Measurements from ENCODE around the gene PTPRCAP.

Gene PTPRCAP

DNA sequence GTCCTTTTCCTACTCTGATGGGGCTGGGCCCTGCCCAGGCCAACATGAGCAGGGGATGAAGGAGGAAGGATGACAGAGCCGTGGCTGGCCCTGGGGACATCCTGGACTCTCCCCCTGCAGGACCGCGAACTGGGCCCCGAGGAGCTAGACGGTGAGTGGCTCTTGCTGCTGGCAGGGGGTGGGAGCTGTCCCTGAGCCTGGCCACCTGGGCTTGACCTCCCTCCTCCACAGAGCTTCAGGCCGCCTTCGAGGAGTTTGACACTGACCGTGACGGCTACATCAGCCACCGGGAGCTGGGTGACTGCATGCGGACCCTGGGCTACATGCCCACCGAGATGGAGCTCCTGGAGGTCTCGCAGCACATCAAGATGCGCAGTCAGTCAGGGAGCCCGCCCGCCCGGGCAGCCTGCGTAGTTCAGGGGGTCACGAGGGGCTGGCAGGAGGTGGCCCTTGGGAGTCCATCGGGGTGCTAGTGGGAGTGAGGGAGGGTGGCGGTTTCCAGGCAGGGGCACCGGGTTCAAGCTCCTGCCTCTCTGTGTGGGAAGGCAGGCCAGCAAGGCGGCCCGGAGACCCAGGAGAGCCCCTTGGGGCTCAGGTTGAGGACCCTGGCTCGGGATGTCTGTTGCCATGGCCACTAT is 18.7 kb upstream of the PTPRCAP start:
- Histone ChIP-seq H3K9me3 (replicated peaks; ENCODE audit: insufficient read depth, low read length) (no peaks in the 10 kb centered on the region), H3K9ac (ENCODE audit: low read length) (no peak overlapping the region), H3K27ac (ENCODE audit: low read length) (no peak overlapping the region), H2AFZ (ENCODE audit: low read length) (no peak overlapping the region), H3K79me2 (ENCODE audit: low read length) (no peaks in the 10 kb centered on the region), H3K27me3 (replicated peaks; ENCODE audit: insufficient read depth, low read length) (no peaks in the 10 kb centered on the region), H3K36me3 (replicated peaks; ENCODE audit: insufficient read depth, low read length) (no peaks in the 10 kb centered on the region), H3K9me2 (replicated peaks; ENCODE audit: insufficient read depth, low read length) (no peaks in the 10 kb centered on the region), H4K20me1 (ENCODE audit: insufficient read depth, low read length) (no peaks in the 10 kb centered on the region), H3K4me2 (ENCODE audit: low read depth, low read length) (no peak overlapping the region), H3F3A (ENCODE audit: insufficient read depth, low read length) (peaks cover 7% of the 10 kb centered on the region), H3K4me3 (ENCODE audit: low read length) (no peak overlapping the region), H3K4me1 (ENCODE audit: low read length) (0 out of 2 replicates have a peak, but pooled peaks cover 5% of the 10 kb centered on the region)
- no peak for TF ChIP-seq EZH2 (optimal IDR thresholded peaks at IDR 0.05; ENCODE audit: low read depth, low read length)
- TF ChIP-seq EZH2phosphoT487 (IDR thresholded peaks at IDR 0.05; ENCODE audit: low read length): no peak
- no peak for TF ChIP-seq CTCF (IDR thresholded peaks at IDR 0.05; ENCODE audit: low read length)
- DNase-seq: no peak

DNA sequence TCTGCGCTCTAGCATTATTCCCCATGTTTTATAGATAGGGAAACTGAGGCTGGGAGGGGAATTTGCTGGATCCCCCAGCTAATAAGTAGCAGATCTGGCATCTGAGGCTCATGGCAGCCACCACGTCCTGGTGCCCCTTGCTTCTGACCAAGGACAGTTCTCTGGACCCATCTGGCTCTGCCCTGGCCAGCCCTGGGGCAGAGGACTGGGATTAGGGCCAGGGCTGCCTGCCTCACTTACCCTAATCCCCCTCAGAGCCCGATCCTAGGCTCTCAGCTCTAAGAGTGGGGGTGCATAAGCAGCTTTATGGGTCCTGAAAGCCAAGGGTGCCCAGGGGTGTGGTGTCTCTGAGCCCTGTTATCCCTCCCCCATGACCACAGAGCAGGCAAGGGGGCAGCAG is 17.6 kb upstream of the PTPRCAP start, which contains the start of gene CABP4:
Gene CABP4, plus strand, starts transcription at position 301 of the 400 bp plus-strand sequence. Its CDS starts 70 bp downstream, at position 371.
- no peak for DNase-seq
- H3K9me3 ChIP-seq (replicated peaks; ENCODE audit: insufficient read depth, low read length): no peaks in the 10 kb centered on the region
- no peak within 1 kb of the TSS for H3K4me2 ChIP-seq (ENCODE audit: low read depth, low read length)
- no peaks in the 10 kb centered on the region for H4K20me1 ChIP-seq (ENCODE audit: insufficient read depth, low read length)
- H3K4me3 ChIP-seq (ENCODE audit: low read length): no peak within 1 kb of the TSS
- no peaks in the 10 kb centered on the region for H3K27me3 ChIP-seq (replicated peaks; ENCODE audit: insufficient read depth, low read length)
- H3F3A ChIP-seq (ENCODE audit: insufficient read depth, low read length): peaks cover 4% of the 10 kb centered on the region
- H3K9ac ChIP-seq (ENCODE audit: low read length): no peak within 1 kb of the TSS
- H3K4me1 ChIP-seq (ENCODE audit: low read length): 0 out of 2 replicates have a peak, but pooled peaks cover 5% of the 10 kb centered on the region
- no peaks in the 10 kb centered on the region for H3K79me2 ChIP-seq (ENCODE audit: low read length)
- H2AFZ ChIP-seq (ENCODE audit: low read length): no peak within 1 kb of the TSS
- H3K9me2 ChIP-seq (replicated peaks; ENCODE audit: insufficient read depth, low read length): no peaks in the 10 kb centered on the region
- no peaks in the 10 kb centered on the region for H3K36me3 ChIP-seq (replicated peaks; ENCODE audit: insufficient read depth, low read length)
- TF ChIP-seq EZH2phosphoT487 (IDR thresholded peaks at IDR 0.05; ENCODE audit: low read length): no peak
- TF ChIP-seq EZH2 (optimal IDR thresholded peaks at IDR 0.05; ENCODE audit: low read depth, low read length): no peak
- no peak for TF ChIP-seq CTCF (IDR thresholded peaks at IDR 0.05; ENCODE audit: low read length)
- no peak within 1 kb of the TSS for H3K27ac ChIP-seq (ENCODE audit: low read length)

DNA sequence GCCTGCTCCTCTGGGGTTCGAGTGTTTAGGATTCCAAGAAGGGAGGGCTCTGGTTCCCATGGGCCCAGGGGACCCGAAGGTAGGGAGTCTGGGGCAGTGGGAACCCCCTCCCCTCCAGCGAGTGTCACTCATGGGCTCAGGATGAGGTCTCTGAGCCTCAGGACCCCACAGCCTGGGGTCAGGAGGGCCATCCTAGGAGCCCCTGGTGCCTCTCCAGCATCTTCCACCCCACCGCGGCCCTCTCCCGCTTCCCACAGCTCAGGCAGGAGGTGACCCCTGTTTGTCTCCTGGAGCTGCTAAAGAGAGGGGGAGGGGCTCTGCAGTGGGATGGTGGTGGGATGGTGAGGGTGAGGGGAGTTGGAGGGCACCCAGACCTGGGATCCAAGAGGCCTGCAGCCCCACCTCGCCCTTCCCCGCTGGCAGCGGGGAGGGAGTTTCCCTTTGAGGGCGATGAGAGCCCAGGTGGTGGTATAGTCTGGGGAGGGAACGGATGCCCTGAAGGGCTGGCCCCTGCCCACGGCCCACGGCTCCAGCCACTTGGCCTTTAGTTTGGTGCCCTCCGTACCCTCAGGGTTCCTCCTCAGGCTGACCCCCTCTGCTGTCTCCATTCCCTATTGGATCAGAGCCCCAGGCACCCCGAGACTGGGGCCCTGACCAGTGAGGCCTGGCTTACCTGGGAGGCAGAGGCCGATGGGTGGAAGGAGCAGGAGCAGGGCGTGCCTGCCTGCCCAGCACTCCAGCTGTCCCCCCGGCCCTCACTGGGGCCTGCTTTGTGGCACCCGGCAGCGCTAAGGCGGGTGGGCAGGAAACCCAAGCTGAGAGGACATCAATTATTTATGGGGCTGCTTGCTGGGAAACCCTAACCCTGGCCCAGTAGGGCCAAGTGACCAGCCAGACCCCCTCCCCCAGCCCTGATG is 16.6 kb upstream of the PTPRCAP start:
- no peaks in the 10 kb centered on the region for H3K27me3 ChIP-seq (replicated peaks; ENCODE audit: insufficient read depth, low read length)
- H2AFZ ChIP-seq (ENCODE audit: low read length): no peak overlapping the region
- peaks cover 5% of the 10 kb centered on the region for H3F3A ChIP-seq (ENCODE audit: insufficient read depth, low read length)
- peaks cover 6% of the 10 kb centered on the region for H3K4me1 ChIP-seq (ENCODE audit: low read length)
- TF ChIP-seq EZH2 (optimal IDR thresholded peaks at IDR 0.05; ENCODE audit: low read depth, low read length): no peak
- no peak for TF ChIP-seq CTCF (IDR thresholded peaks at IDR 0.05; ENCODE audit: low read length)
- TF ChIP-seq EZH2phosphoT487 (IDR thresholded peaks at IDR 0.05; ENCODE audit: low read length): no peak
- no peaks in the 10 kb centered on the region for H3K9me2 ChIP-seq (replicated peaks; ENCODE audit: insufficient read depth, low read length)
- no peaks in the 10 kb centered on the region for H4K20me1 ChIP-seq (ENCODE audit: insufficient read depth, low read length)
- DNase-seq: no peak
- no peaks in the 10 kb centered on the region for H3K79me2 ChIP-seq (ENCODE audit: low read length)
- no peak overlapping the region for H3K9ac ChIP-seq (ENCODE audit: low read length)
- H3K4me2 ChIP-seq (ENCODE audit: low read depth, low read length): no peak overlapping the region
- no peaks in the 10 kb centered on the region for H3K9me3 ChIP-seq (replicated peaks; ENCODE audit: insufficient read depth, low read length)
- H3K36me3 ChIP-seq (replicated peaks; ENCODE audit: insufficient read depth, low read length): no peaks in the 10 kb centered on the region
- no peak overlapping the region for H3K27ac ChIP-seq (ENCODE audit: low read length)
- no peak overlapping the region for H3K4me3 ChIP-seq (ENCODE audit: low read length)

Data from MM.1S (cell line).